RWPE2 (cell line): ENCODE data around the gene SLC16A9.
A peak's percentile ranks its signal among the peaks of the same experiment; 100 is the strongest.

Source experiments
- ATAC-seq: fragments of 200-7000 bp; cut with Tn5 transposase; 3 replicates; pipeline ENCODE4 v1.9.1; 2021; ENCODE audit warnings: low read depth
- DNase-seq: peaks from one replicate; pipeline ENCODE4 v3.0.0-alpha.2; 2020; ENCODE audit warnings: low spot score
- H3K27ac ChIP-seq: fragments of 450-650 bp; 2 replicates; pipeline ENCODE4 v1.5.1; 2017; ENCODE audit warnings: mild to moderate bottlenecking; ENCODE audit not compliant: poor library complexity, severe bottlenecking
- H3K27me3 ChIP-seq: fragments of 250-450 bp; sonication (Bioruptor Pico); 2 replicates; pipeline ENCODE4 v1.5.1; 2021; ENCODE audit warnings: mild to moderate bottlenecking, moderate library complexity; ENCODE audit not compliant: insufficient read depth, poor library complexity, severe bottlenecking
- H3K36me3 ChIP-seq: fragments of 250-450 bp; sonication (Bioruptor Pico); 2 replicates; pipeline ENCODE4 v1.5.1; 2020; ENCODE audit warnings: low read depth, mild to moderate bottlenecking, moderate library complexity
- H3K4me1 ChIP-seq: fragments of 250-450 bp; sonication (Bioruptor Pico); 2 replicates; pipeline ENCODE4 v1.5.1; 2021; ENCODE audit warnings: mild to moderate bottlenecking, moderate library complexity; ENCODE audit not compliant: insufficient read depth, poor library complexity, severe bottlenecking
- H3K4me3 ChIP-seq: fragments of 250-450 bp; sonication (Bioruptor Pico); 2 replicates; pipeline ENCODE4 v1.5.1; 2021; ENCODE audit warnings: mild to moderate bottlenecking, moderate library complexity; ENCODE audit not compliant: severe bottlenecking
- H3K9me3 ChIP-seq: fragments of 250-450 bp; sonication (Bioruptor Pico); 2 replicates; pipeline ENCODE4 v1.5.1; 2021; ENCODE audit warnings: mild to moderate bottlenecking, moderate library complexity; ENCODE audit not compliant: severe bottlenecking
- TF ChIP-seq, protein P1 (sequence below): fragments of 450-650 bp; IDR thresholded peaks from one replicate; pipeline ENCODE4 v1.5.1; 2017; ENCODE audit warnings: mild to moderate bottlenecking, moderate library complexity; ENCODE audit not compliant: poor library complexity, severe bottlenecking

SLC16A9 gene

DNA sequence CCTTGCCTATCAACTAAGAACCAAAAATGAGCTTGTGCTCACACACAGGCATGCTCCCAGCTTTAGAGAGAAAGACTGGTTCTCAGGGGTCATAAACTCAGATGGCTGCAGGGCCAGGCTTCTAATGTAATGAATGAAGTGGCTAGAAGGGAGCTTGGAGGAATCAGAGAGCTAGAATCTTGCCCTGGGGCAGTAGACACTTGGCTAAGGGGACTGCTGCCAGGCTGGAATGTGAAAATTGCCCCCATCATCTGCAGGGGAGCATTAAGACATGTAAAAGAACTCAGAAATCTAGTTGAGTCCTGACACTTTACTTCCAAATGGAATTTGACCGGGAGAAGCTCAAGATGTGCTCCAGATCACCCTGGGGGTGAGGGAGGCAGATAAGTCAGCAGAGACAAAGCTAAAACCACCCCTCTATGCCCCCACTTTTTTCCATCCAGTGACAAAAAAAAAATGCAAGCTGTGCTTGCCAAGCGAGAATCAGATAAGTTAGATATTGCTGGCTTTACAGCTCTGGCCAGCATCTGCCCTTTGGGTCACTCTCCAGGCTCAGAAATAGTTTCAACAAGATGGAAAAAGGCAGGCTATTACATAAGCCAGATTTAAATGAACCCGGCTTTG lies 2.3 kb upstream of the SLC16A9 start:
- H3K9me3 ChIP-seq = no peaks in the 10 kb centered on the region
- TF ChIP-seq, protein P1, sequence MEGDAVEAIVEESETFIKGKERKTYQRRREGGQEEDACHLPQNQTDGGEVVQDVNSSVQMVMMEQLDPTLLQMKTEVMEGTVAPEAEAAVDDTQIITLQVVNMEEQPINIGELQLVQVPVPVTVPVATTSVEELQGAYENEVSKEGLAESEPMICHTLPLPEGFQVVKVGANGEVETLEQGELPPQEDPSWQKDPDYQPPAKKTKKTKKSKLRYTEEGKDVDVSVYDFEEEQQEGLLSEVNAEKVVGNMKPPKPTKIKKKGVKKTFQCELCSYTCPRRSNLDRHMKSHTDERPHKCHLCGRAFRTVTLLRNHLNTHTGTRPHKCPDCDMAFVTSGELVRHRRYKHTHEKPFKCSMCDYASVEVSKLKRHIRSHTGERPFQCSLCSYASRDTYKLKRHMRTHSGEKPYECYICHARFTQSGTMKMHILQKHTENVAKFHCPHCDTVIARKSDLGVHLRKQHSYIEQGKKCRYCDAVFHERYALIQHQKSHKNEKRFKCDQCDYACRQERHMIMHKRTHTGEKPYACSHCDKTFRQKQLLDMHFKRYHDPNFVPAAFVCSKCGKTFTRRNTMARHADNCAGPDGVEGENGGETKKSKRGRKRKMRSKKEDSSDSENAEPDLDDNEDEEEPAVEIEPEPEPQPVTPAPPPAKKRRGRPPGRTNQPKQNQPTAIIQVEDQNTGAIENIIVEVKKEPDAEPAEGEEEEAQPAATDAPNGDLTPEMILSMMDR = no peak

DNA sequence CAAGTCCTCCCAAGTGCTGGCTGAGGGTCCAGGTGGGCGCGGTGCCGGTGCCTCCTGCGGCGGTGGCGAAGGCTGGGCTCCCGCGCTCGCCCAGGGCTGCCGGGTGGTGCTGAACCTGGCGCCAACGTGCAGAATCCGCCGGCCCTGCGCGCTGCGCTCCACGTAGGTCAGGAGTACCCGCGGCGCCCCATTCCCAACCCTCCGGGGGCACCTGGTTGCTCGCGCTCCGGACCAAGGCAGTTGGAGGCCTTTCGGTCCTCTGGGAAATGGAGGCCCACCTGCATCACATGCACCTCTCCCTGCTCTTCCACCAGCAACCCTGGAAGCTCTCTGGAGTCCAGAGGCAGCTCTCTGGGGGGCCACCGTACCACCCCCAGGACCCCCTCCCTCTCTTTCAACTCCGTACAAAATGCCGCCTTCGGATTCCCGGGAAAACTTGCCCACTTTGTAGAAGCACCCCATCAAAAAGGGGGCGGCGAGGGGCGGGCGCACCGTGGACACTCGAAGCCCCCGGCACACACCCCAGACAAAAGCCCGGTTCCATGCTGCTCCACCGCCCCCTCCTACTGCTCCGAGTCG lies 745 bp downstream of the SLC16A9 start:
- TF ChIP-seq, protein P1 = no peak
- DNase-seq (no peak), ATAC-seq (peak; percentile 78)
- H3K4me1 ChIP-seq = no peaks in the 10 kb centered on the region
- no peaks in the 10 kb centered on the region for H3K9me3 ChIP-seq
- no peaks in the 10 kb centered on the region; the same call in 1 of the 2 replicates for H3K36me3 ChIP-seq
- no peak overlapping the region for H3K27ac ChIP-seq
- H3K27me3 ChIP-seq = peaks cover 16% of the 10 kb centered on the region
- H3K4me3 ChIP-seq = peak overlapping the region; percentile 47

More for the DNA sequence above, 2.3 kb upstream of the SLC16A9 start:
- DNase-seq (no peak), ATAC-seq (no peak)
- Histone ChIP-seq H3K27me3 (peaks cover 16% of the 10 kb centered on the region), H3K27ac (no peak overlapping the region), H3K4me1 (no peaks in the 10 kb centered on the region), H3K4me3 (no peak overlapping the region), H3K36me3 (no peaks in the 10 kb centered on the region)

DNA sequence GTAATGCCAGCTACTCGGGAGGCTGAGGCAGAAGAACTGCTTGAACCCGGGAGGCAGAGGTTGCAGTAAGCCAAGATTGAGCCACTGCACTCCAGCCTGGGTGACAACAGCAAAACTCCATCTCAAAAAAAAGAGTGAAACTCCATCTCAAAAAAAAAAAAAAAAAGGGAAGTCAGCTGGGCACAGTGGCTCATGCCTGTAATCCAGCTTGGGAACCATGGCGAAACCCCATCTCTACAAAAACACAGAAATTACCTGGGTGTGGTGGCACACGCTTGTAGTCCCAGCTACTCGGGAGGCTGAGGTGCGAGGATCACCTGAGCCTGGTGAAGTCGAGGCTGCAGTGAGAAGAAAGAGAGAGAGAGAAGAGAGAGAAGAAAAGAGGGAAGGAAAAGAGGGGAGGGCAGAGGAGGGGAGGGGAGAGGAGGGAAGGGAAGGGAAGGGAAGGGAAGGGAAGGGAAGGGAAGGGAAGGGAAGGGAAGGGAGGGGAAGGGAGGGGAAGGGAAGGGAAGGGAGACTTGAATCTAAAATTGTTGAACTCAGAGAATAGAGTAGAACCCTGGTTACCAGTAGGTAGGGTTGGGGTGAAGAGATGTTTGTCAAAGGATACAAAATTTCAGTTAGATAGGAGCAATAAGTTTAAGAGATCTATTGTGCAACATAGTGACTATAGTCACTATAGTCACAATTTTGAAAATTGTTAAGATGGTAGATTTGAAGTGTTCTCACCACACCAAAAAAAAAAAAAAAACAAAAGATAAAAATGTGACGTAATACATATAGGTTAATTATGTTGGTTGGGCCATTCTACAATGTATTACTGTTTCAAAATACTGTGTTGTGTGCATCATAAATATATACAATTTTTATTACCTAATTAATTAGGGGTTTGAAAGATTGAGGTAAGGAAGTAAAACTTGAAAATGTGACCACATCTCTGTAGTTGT lies 2.5 kb downstream of the SLC16A9 start:
- Histone ChIP-seq H3K9me3 (no peaks in the 10 kb centered on the region), H3K4me1 (no peaks in the 10 kb centered on the region), H3K27me3 (peaks cover 16% of the 10 kb centered on the region), H3K36me3 (no peaks in the 10 kb centered on the region; the same call in 1 of the 2 replicates), H3K4me3 (no peak overlapping the region), H3K27ac (no peak overlapping the region)
- TF ChIP-seq, protein P1 = no peak
- DNase-seq (no peak), ATAC-seq (no peak)

DNA sequence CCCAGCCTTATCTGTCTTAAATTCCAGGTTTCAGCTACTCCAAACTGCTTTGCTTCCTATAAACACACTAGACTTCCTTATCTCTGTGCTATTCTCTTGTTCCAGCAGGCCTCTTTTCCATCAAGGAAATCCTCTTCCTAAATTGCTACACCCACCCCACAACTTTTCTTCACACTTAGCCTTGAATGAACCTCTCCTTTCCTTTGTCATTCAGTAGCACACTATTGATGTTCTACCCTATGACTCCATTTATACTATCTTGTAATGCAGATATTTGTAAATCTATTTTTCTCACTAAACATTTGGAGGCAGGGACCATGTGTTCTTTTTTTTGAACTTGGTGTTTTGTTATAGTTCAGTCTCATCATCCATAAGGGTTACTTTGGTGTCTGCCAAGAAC lies 3.7 kb downstream of the SLC16A9 start:
- H3K4me1 ChIP-seq = no peaks in the 10 kb centered on the region
- TF ChIP-seq, protein P1 = no peak
- H3K27ac ChIP-seq = no peak overlapping the region
- DNase-seq (no peak), ATAC-seq (no peak)
- H3K9me3 ChIP-seq = no peaks in the 10 kb centered on the region
- peaks cover 16% of the 10 kb centered on the region for H3K27me3 ChIP-seq
- no peak overlapping the region for H3K4me3 ChIP-seq
- no peaks in the 10 kb centered on the region; the same call in 1 of the 2 replicates for H3K36me3 ChIP-seq
